ENCODE data around the gene DOCK3.

Gene DOCK3

DNA sequence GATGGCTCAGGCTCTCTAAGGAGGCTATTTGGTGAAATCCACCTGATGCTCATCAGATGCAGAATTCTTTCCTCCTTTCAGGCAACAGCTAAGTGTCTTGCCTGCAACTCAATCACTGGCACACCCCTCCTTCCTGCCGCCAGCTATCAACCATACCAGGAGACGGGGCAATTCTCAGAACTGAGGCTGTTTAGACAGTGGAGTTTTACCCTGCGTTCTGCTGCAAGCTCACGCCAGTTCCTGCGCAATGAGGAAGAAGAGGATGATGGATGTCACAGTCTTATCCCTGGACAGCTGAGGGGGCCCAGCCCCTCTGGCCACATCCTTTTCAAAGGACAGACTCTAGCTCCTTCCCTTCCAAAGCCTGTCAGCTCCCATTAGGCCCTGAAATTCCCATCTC lies 703.3 kb downstream of the DOCK3 start:
- DNase-seq, result no peak

DNA sequence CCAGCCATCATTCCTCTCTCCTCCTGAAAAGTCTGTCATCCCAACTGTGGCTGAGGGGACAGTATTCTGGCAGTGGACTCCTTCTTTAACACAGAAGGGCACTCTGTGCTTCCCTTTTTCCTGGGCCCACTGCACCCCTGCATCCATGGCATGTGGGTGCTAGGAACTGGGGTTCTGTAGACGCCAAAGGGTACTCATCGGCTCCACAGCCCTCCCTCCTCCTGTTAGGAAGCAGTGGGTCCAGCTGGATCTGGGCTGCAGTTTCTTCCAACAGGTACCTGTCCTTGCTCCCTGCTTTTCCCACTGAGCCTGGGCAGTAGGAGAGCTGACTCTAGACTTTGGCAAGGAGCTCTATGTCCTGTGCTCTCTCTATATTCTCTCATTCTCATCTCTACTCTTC lies 704.0 kb downstream of the DOCK3 start:
- no peak for DNase-seq

DNA sequence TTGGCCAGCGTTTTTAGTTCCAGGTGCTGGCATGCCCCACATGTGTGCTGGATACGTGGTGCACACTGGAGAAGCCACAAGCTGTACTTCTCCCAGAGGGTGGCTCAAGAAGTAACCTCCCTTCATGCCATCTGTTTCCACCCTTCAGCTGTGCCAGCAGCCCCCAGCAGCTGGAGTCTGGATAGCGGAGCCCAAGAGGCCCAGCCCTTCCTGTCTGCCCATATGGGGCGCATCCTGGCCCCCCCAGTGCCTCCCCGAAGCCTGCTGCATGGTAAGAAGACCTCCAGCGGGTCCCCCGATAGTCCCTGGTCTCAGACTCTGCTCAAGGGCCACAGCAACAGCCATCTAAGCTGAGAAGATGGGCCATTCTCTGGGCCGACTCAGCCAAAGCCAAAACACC lies 704.6 kb downstream of the DOCK3 start:
- DNase-seq, result no peak

DNA sequence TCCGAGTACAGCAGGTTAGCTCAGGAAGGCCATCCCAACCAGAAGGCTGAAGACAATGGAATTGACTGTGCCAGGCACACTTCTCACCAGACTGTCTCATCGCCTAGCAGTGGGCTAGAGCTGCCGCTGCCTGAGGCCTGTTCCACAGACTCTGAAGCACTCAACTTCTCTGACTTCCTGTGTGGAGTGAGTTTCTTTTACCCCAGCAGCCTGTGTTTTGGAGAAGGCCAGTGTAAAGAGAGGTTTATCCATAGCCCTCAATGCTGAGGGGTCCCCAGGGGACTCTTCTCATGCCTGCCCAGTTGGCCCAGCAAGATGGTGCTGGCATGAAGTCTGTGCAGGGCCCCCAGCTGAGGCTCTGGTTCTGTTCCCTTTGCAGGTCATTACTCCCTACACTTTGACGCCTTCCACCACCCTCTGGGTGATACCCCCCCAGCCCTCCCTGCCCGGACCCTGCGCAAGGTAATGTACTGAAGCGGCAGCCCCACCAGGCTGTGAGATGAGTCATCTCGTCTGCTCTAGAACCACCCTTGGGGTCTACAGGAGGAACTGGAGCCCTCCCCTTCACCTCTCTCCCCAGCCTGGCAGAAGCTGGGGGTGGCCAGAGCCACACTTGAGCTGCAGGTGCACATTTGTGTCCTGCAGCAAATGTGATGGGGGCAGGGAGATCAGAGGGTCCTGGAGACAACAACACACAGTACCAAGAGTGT lies 705.2 kb downstream of the DOCK3 start:
- no peak for DNase-seq

DNA sequence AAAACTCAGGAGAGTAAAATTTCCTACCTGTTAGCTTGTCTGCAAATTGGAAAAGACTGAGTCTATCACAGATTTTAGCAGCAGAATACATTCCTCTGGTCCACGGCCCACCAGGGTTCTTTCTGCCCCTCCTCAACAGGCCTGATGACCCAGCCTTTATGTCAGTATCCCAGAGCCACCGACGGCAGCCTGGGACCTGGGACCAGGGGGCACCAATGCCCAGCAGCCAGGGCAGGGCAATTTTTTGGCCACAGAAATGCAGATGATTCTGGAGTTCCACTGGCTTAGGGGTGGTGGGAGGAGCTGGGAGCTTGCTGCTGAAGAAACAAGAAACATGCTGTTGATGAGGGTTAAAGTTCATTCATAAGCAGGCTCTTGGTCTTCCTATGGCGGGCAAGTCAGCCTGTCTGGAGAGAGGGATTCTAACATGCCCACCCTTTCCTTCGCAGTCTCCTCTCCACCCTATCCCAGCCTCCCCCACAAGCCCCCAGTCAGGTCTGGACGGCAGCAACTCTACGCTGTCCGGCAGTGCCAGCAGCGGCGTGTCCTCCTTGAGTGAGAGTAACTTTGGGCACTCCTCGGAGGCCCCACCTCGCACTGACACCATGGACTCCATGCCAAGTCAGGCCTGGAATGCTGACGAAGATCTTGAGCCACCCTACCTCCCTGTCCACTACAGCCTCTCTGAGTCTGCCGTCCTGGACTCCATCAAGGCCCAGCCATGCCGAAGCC lies 706.0 kb downstream of the DOCK3 start:
- no peak for DNase-seq

DNA sequence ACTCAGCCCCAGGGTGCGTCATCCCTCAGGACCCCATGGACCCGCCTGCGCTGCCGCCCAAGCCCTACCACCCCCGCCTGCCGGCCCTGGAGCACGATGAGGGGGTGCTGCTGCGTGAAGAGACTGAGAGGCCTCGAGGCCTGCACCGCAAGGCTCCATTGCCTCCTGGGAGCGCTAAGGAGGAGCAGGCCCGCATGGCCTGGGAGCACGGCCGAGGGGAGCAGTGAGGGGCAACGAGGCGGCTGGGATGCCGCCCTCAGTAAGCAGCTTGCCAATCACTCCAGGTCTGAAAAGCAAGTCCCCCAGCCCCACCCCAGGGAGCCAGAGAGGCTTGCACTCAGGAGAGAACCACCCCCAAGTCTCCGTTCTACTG lies 706.6 kb downstream of the DOCK3 start:
- DNase-seq, result no peak

DNA sequence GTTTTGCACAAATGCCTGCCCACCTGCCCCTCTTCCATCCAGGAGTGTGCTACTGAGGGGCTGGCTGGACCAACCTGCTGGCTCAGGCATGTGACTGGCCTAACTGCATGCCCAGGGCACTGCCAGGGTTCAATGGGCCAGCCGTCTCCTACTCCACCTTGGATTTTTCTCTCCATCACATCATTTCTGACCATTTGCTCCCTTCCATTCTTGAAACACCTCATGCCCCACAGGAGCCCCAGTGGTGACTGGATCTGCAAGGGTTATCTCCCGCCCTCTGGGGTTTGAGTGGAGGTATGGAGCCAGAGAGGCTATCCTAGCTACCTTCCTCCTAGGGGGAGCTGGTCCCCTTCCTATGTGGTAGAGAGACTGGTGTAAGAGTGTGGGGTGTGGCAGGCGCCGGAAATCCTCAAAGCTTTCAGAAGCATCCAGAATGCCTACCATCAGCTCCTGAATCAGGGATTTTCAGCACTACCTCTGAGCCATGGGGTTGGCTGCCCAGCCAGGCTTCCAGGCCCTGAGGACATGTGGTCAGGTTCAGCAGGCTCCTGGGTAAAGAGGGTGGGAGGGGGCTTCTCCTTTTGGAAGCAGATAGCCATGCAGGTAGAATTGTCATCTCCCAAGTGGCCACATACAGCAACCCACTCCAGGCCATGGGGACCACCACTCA lies 707.5 kb downstream of the DOCK3 start:
- no peak for DNase-seq

DNA sequence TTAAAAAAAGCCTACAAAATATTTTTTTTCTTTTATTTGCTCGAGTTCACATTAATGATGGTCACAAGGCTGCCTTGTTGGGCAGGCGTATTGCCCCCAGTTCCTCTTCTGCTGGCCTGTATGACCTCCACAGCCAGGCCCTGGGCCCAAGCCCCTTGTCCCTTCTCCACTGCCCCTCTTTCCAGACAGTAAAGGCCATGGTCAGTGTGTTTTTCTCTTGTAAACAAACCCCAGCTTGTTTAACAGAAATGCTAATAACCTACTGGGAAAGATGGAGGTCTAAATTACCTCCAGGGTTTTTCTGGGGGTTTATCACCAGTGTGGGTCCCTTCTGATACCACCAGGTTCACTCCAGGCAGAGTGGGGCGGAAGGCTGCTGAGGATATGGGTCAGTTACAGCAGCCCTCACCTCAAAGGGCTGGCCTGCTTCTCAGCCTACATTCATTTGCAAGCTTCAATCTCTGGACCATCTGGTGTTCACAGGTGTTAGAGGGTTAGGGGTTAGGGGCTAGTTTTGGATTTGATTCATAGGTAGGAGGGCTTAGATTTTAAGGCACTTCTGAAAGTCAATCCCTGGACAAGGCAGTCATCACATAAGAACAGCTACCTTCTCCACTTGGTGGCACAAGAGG lies 708.3 kb downstream of the DOCK3 start:
- DNase-seq, result no peak

DNA sequence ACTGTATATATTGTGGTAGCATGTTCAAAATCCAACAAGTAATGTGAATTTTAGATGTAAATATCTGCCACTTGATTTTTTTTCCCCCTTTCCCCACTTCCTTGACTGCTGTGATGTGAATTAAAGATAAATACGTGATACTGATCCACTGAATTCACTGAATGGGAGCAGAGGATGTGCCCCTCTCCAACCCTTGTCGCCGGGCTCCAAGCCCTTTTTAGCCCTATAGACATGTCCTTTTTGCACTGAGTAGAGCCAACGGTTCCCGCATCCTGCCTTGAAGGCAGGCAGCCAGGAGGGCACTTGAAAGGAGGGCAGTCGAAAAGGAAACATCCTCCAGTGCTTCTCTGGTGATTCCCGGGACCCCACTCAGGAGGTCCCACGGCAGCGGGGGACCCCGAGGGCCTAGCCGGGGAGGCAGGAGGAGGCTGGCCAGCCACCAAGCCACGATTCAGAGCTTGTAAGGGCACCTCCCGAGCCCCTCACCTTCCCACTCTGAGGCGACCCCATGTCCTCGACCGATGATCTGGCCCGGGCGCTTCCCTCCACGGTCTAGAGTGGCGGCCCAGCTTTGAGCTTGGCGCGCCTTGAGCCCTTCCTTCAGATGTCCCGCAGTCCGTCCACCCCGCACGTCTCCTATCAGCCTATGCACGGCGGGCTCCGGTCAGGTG lies 709.5 kb downstream of the DOCK3 start:
- peak; percentile 59 for DNase-seq

DNA sequence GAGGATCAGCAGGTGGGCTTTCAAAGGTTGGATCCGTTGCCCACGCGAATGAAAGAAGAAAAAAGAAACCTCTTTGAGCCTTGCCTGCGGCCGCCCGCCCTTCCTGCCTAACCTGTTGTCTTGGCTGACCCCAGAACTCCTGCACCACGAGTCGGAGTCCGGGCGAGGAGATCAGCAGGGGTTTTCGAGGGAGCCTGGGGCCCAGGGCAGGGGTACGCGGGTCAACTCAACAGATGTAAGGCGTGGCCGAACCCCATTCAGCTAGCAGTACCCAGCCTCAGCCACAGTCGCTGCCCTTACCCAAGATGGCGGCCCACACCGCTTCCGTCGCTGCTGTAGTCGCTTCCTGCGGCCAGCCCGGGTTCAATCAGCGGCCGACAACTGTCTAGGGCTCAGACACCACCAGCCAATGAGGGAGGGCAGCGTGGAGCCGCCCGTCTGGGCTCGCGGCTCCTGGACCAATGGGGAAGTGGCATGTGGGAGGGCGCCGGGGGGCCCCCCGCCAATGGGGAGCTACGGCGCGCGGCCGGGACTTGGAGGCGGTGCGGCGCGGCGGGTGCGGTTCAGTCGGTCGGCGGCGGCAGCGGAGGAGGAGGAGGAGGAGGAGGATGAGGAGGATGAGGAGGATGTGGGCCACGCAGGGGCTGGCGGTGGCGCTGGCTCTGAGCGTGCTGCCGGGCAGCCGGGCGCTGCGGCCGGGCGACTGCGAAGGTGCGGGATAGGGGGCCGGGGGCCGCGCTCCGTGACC lies 710.2 kb downstream of the DOCK3 start, which contains the start of gene MANF:
Gene MANF, plus strand, starts transcription at position 566 of the 748 bp plus-strand sequence. Its CDS starts 52 bp downstream, at position 618.
- DNase-seq, result peak; percentile 96

DNA sequence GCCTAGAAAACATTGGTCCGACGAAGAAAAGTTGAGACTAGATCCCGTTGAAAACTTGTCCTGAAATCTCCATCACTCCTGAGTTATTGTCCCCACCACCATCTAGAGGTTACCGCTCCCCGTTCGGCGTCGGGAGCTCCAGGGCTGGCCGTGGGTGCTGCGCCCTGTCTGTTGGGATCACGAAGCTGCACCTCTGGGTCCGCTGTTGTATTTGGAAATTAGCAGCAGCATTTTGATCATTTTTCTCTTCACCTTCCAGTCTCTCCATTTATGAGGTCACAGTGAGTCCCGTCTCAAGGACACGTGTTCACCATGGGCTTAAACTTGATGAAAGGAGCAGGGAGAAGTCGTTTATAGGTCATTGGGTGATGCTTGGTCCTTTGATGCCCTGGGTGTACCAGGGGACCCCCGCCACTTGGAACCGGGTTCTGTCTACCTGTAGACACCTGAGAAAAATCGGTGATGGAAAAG lies 710.9 kb downstream of the DOCK3 start:
- DNase-seq, result peak; percentile 34

DNA sequence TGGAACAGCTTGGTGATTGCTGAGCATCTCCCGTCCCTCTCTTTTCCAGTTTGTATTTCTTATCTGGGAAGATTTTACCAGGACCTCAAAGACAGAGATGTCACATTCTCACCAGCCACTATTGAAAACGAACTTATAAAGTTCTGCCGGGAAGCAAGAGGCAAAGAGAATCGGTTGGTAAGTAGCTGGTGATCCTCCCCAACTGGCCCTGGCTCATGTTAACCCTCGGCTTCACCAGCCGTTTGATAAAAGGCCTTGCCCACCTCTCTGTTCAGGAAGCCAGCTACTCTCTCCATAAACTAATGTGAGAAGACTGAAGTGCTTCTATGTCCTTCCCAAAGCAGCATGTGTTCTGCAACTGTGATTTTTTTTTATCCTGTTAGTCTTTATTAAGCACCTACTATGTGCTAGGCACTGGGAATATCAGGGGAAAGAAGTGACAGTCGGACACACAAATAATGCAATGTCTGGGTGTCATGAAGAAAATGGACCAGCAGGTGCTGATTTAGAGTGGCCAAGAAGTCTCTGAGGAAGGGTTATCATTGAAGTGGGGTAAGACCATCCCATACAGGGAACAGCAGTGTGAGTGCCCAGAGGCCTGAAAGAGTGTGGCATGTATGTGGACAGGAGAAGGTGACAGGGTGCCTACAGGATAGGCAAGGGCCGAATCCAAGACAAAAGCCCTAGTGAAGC lies 711.6 kb downstream of the DOCK3 start:
- peak; percentile 24 for DNase-seq

DNA sequence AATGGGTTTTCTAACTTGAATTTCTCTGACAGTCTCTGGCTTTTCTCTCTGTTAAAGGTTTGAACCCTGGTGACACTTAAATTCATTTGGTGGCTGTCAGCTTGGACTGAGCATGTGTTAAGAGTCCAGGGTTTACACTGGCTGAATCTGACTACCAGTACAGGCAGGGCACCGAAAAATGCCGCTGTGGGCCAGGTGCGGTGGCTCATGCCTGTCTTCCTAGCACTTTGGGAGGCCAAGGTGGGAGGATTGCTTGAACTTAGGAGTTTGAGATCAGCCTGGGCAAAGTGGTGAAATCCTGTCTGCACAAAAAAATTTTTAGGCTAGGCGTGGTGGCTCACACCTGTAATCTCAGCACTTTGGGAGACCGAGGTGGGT lies 712.1 kb downstream of the DOCK3 start:
- DNase-seq, result peak; percentile 19

DNA sequence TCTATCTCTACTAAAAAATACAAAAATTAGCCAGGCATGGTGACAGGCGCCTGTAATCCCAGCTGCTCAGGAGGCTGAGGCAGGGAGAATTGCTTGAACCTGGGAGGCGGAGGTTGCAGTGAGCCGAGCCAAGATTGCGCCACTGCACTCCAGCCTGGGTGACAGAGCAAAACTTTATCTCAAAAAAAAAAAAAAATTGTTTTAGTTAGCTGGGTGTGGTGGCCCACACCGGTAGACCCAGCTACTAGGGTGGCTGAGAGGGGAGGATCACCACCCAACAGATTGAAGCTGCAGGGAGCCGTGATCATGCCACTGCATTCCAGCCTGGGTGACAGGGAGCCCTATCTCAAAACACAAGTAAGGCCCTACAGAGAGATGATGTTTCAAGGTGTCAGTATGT lies 712.6 kb downstream of the DOCK3 start:
- peak; percentile 22 for DNase-seq

DNA sequence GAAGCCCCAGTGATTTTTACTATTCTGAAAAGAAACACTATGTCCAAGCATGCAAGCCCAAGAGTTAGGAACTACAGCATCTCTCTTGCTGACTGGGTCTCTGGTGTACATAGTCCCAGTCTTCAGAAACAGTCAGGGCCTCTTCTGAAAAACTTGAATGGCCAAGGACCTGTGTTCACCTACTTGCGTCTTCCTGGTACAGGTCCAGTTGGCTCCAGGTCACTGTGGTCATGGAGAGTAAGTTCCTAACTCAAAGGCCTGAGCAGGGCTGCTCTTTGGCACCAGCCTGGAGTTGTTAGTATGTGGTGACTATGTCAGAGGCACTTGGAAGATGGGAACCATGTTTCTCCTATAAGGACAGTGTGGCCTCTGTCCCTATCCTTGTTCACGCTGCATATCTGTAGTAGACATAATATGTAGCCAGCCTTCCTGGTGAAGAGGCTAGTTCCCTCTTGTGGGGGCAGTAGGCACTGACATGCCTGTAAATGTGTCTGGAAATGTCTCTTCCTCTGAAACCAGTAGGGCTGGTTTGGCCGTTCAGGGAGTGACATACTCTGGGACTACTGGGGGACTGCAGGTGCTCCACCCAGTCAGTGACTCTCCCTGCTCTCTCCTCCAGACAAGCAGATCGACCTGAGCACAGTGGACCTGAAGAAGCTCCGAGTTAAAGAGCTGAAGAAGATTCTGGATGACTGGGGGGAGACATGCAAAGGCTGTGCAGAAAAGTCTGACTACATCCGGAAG lies 713.7 kb downstream of the DOCK3 start:
- DNase-seq, result peak; percentile 25

DNA sequence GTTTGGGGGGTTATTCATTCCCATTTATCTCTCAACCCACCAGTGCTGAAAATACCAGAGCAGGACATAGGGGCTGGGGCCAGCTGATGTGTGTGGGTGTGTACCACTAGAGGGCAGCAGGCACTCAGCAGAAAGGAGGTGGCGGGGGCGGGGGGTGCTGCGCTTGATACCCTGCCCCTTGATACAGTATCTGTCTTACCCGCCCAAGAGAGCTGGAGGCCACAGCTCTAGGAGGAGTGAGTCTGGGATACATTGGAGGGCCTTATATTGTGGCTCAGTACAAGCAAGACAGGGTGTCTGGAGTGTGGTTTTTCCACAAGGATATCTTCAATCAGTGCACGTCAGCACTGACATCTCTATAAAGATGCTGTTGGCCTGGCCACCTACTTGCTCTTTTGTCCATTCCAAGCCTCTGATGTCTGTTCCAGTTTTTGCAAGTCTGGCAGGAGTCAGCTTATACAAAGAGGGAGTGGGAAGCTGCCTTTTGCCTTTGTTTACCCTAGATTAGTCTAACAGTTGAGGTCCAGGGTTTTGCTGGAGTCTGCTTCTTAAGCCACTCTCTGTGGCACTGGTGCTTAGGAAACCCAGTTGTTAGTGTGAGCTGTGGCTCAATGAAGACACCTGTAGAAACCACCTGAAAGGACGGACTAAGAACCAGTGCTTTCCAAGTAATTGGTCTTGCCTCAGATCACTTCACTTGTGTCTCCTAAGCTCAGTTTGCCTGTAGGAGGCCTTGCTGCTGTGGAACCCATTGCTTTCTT lies 714.9 kb downstream of the DOCK3 start:
- DNase-seq, result peak; percentile 70

DNA sequence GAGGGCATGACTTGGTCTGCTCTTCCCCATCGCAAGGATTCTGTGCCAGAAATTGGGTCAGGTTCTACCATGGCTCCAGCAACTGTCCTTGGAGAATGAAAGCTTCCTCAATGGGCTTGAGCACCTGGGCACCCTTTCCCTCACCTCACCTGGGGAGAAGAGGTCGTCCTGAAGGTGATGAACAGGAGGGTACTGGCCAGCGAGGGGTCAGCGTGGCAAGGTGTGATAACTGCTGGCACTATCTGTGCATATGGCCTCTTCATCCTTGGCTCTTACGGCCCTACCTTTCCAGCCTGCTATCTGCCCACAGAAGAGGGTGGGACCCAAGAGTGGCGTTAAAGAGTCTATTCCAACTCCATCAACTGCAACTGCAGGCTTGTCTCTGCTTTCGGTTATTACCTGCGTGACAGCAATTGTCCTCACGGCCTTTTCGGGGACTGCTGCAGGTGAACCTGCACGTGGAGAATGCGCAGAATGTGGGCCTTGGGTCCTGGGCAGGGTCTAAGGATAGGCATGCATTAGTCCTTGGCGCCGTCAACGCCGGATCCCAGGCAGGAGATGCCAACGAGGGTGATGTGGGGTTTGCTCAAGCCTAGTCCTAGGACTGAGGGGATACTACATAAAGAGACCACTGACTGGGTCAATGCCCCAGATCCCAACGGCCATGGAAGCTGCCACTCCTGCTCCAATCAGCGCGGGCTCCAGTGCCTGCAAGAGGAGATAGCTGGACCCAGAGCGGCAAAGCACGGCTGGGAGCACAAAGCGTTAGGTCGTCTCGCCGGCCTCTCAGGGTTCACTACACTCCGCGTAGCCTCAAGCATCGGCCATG lies 715.7 kb downstream of the DOCK3 start:
- DNase-seq, result peak; percentile 26

DNA sequence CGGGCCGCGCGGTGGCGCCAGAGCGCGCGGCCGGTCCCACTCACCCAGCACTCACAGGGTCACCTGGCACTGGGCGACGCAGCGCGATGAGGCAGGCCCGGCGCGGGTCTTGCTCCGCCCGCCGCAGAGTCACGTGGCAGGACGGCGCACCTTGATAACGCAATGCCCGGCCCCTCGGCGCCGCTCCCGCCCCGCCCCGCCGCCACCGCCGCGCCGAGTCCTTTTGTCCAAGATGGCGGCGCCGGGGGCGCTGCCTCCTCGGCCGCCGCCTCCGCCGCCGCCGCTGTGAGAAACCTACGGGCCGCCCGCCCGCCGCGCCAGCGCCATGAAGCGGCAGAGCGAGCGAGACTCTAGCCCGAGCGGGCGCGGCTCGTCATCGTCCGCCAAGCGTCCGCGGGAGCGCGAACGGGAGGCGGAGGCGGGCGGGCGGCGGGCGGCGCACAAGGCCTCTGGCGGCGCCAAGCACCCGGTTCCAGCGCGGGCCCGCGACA lies 716.4 kb downstream of the DOCK3 start, which contains the start of gene RBM15B:
Gene RBM15B, plus strand, starts transcription at position 211 of the 491 bp plus-strand sequence. Its CDS starts 115 bp downstream, at position 326.
- peak; percentile 98 for DNase-seq

Measured in stimulated activated CD8-positive, alpha-beta memory T cell treated with anti-CD3 and anti-CD28 coated beads, Interleukin-4, amount 100 ng/mL, for 48 hours (primary cell).